HG02759 (cell line): ENCODE data around the gene MSGN1.

Source experiments
- ATAC-seq: cut with Tn5 transposase; IDR thresholded peaks from one replicate; pipeline ENCODE4 v1.9.1; 2021; ENCODE audit warnings: mild to moderate bottlenecking, moderate library complexity; ENCODE audit not compliant: unreplicated experiment

The MSGN1 gene

GRCh38 chr2:17846676-17847075, 30.4 kb downstream of the MSGN1 start:
- ATAC-seq, result no peak

- ATAC-seq, result no peak
Observed at GRCh38 chr2:17847236-17847635, 31.0 kb downstream of the MSGN1 start.

GRCh38 chr2:17849275-17849674, 33.0 kb downstream of the MSGN1 start:
- no peak for ATAC-seq

- ATAC-seq, result no peak
Observed at GRCh38 chr2:17850151-17850550, 33.9 kb downstream of the MSGN1 start.

- ATAC-seq, result peak; percentile 83
Observed at GRCh38 chr2:17851731-17852585, 35.7 kb downstream of the MSGN1 start.

- no peak for ATAC-seq
Observed at GRCh38 chr2:17853799-17854198, 37.5 kb downstream of the MSGN1 start.

- no peak for ATAC-seq
Observed at GRCh38 chr2:17857021-17857420, 40.8 kb downstream of the MSGN1 start.

- ATAC-seq, result no peak
Observed at GRCh38 chr2:17858064-17858463, 41.8 kb downstream of the MSGN1 start.

GRCh38 chr2:17863539-17863938, 47.3 kb downstream of the MSGN1 start:
- ATAC-seq, result no peak

- ATAC-seq, result no peak
Observed at GRCh38 chr2:17864676-17865075, 48.4 kb downstream of the MSGN1 start.

- ATAC-seq, result no peak
Observed at GRCh38 chr2:17867133-17867532, 50.9 kb downstream of the MSGN1 start.
